Testis (tissue), 2 donors: ENCODE measurements around the gene PDAP1.

ENCODE experiments used
- CTCF ChIP-seq, 3 experiments: fragments of 450-650 bp in 2 of 3; fragments of 200-600 bp in 1 of 3; sonication (generic) in 1 of 3; IDR thresholded peaks; one replicate each; pipeline ENCODE4 v1.5.1; 2016 to 2019; ENCODE audit warnings: antibody characterized with exemption in 3 of 3, mild to moderate bottlenecking in 2 of 3, moderate library complexity in 1 of 3
- POLR2A ChIP-seq: fragments of 450-650 bp; IDR thresholded peaks from one replicate; pipeline ENCODE4 v1.6.1; 2017; ENCODE audit warnings: antibody characterized with exemption, mild to moderate bottlenecking, moderate library complexity

DNA sequence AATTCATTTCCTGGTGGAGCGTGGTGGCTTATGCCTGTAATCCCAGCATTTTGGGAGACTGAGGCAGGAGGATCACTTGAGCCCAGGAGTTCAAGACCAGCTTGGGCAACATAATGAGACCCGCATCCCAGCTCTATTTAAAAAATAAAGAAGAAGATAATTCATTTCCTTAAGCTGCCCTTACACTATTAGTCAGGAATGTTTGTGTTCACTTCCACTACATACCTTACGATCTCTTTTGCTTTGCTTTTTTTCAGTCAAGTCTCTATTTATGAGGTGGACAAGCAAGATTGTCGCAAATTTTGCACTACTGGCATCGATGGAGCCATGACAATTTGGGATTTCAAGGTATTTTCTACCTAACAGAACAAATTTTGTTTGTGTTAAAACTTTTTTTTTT, 45.1 kb downstream of the PDAP1 start:
- no peak for TF ChIP-seq CTCF (IDR thresholded peaks at IDR 0.05)
- no peak for TF ChIP-seq POLR2A
